Hepatocyte (in vitro differentiated cells): ENCODE measurements around the gene HNF1A. TPM values are rescaled to one million over a fixed set of nuclear protein-coding genes. Genes with fewer than 3 reads are reported as not detected.
"Not testable (repeated sequence)": the region's sequence is repeated elsewhere in the genome, so short reads cannot be mapped to it uniquely, and the experiment has no call there.

Source experiments
- DNase-seq: peaks from one replicate; pipeline ENCODE4 v3.0.0-alpha.2; 2016; ENCODE audit warnings: low spot score
- H2AFZ ChIP-seq: fragments of 200-600 bp; sonication (generic); 2 replicates; pipeline ENCODE4 v1.6.0; 2016; ENCODE audit warnings: antibody characterized with exemption, mild to moderate bottlenecking
- H3K27ac ChIP-seq: fragments of 200-600 bp; sonication (generic); 2 replicates; pipeline ENCODE4 v1.5.1; 2016; ENCODE audit warnings: mild to moderate bottlenecking
- H3K27me3 ChIP-seq: fragments of 200-600 bp; sonication (generic); 2 replicates; pipeline ENCODE4 v1.6.1; 2016
- H3K36me3 ChIP-seq: fragments of 200-600 bp; sonication (generic); replicated peaks from 2 replicates; pipeline ENCODE4 v1.5.1; 2016; ENCODE audit warnings: low read depth; ENCODE audit not compliant: insufficient read depth
- H3K4me1 ChIP-seq: fragments of 200-600 bp; sonication (generic); 2 replicates; pipeline ENCODE4 v1.5.1; 2016; ENCODE audit warnings: mild to moderate bottlenecking, moderate library complexity; ENCODE audit not compliant: insufficient read depth
- H3K4me2 ChIP-seq: fragments of 200-600 bp; sonication (generic); 2 replicates; pipeline ENCODE4 v1.6.0; 2016
- H3K4me3 ChIP-seq: fragments of 200-600 bp; sonication (generic); 2 replicates; pipeline ENCODE4 v1.5.1; 2016; ENCODE audit warnings: mild to moderate bottlenecking
- H3K79me2 ChIP-seq: fragments of 200-600 bp; sonication (generic); 2 replicates; pipeline ENCODE4 v1.6.0; 2017; ENCODE audit warnings: mild to moderate bottlenecking
- H3K9me2 ChIP-seq: fragments of 200-600 bp; sonication (generic); replicated peaks from 2 replicates; pipeline ENCODE4 v1.6.0; 2017; ENCODE audit warnings: mild to moderate bottlenecking; ENCODE audit not compliant: insufficient read depth
- H3K9me3 ChIP-seq: fragments of 200-600 bp; sonication (generic); 2 replicates; pipeline ENCODE4 v1.5.1; 2016; ENCODE audit warnings: low read depth, mild to moderate bottlenecking
- H4K20me1 ChIP-seq: fragments of 200-600 bp; sonication (generic); 2 replicates; pipeline ENCODE4 v1.6.0; 2016; ENCODE audit warnings: mild to moderate bottlenecking; ENCODE audit not compliant: insufficient read depth, poor library complexity, severe bottlenecking
- CTCF ChIP-seq: fragments of 200-600 bp; sonication (generic); IDR thresholded peaks from 2 replicates; pipeline ENCODE4 v1.5.1; 2016; ENCODE audit warnings: antibody characterized with exemption, mild to moderate bottlenecking; ENCODE audit not compliant: poor library complexity
- EZH2 ChIP-seq: fragments of 200-600 bp; sonication (generic); IDR thresholded peaks from 2 replicates; pipeline ENCODE4 v1.6.1; 2016; ENCODE audit warnings: antibody characterized with exemption, mild to moderate bottlenecking, borderline replicate concordance
- EZH2phosphoT487 ChIP-seq: fragments of 200-600 bp; sonication (generic); IDR thresholded peaks from one replicate; pipeline ENCODE4 v1.6.1; 2018; ENCODE audit warnings: antibody characterized with exemption, mild to moderate bottlenecking, low read depth, moderate library complexity; ENCODE audit not compliant: unreplicated experiment, severe bottlenecking
- WGBS: methylation state at CpG from one replicate; pipeline ENCODE4 v1.1.6; 2016; ENCODE audit warnings: low lambda C conversion rate; ENCODE audit errors: missing lambda C conversion rate; 5-methylcytosine and 5-hydroxymethylcytosine counted together
- polyA plus RNA-seq: library from polyadenylated mRNA; unstranded; fragments of >200 nt; fragmentation: Nextera tagmentation; extraction: Ambion mirVana; gene quantifications from 2 replicates; pipeline ENCODE4 v1.2.1, GENCODE V29; 2016
- total RNA-seq: library from RNA; depleted of rRNA; stranded (reverse); fragments of >200 nt; gene quantifications from 2 replicates; pipeline ENCODE4 v1.2.3, GENCODE V29; 2014

HNF1A gene
- total and polyA plus RNA-seq, 2 experiments from 2014 or later, result 16.7 to 23.9 TPM

- no peak for DNase-seq
- no peak for TF ChIP-seq EZH2phosphoT487
- WGBS, result 84% methylated on average over 4 of the region's 4 CpGs
These were observed 64.7 kb downstream of the HNF1A start for GRCh38 chr12:121043067-121043466.

GRCh38 chr12:121047400-121047799 lies 69.1 kb downstream of the HNF1A start:
- not testable (repeated sequence) for H3K4me3 ChIP-seq, H3K79me2 ChIP-seq, H3K4me2 ChIP-seq, H3K4me1 ChIP-seq, H3K9me2 ChIP-seq, H2AFZ ChIP-seq, DNase-seq, H3K27me3 ChIP-seq, H3K36me3 ChIP-seq, H3K9me3 ChIP-seq, H3K27ac ChIP-seq, H4K20me1 ChIP-seq
- WGBS, result 80% methylated on average over 12 of the region's 12 CpGs

More at GRCh38 chr12:121043067-121043466, 64.7 kb downstream of the HNF1A start:
- Histone ChIP-seq H3K4me1 (no peaks in the 10 kb centered on the region), H3K9me3 (no peaks in the 10 kb centered on the region), H4K20me1 (no peaks in the 10 kb centered on the region), H3K27ac (no peak overlapping the region), H3K4me3 (no peak overlapping the region), H3K36me3 (no peaks in the 10 kb centered on the region), H3K79me2 (no peaks in the 10 kb centered on the region), H3K9me2 (no peaks in the 10 kb centered on the region), H3K27me3 (no peaks in the 10 kb centered on the region), H2AFZ (no peak overlapping the region), H3K4me2 (no peak overlapping the region)

- no peak for TF ChIP-seq EZH2
- H3K36me3 ChIP-seq, result no peaks in the 10 kb centered on the region
- no peaks in the 10 kb centered on the region for H4K20me1 ChIP-seq
- no peaks in the 10 kb centered on the region for H3K9me2 ChIP-seq
- no peaks in the 10 kb centered on the region for H3K9me3 ChIP-seq
- H3K27me3 ChIP-seq, result no peaks in the 10 kb centered on the region
- no peak overlapping the region for H3K27ac ChIP-seq
- no peak overlapping the region for H3K4me3 ChIP-seq
- no peak overlapping the region for H2AFZ ChIP-seq
- 62% methylated on average over 7 of the region's 7 CpGs for WGBS
- no peak for DNase-seq
- no peaks in the 10 kb centered on the region for H3K4me1 ChIP-seq
- no peak overlapping the region for H3K4me2 ChIP-seq
- H3K79me2 ChIP-seq, result no peaks in the 10 kb centered on the region
These were observed 70.1 kb downstream of the HNF1A start for GRCh38 chr12:121048442-121048841.

- Histone ChIP-seq H4K20me1 (no peaks in the 10 kb centered on the region), H3K4me1 (no peaks in the 10 kb centered on the region), H3K4me2 (no peak overlapping the region), H3K9me3 (no peaks in the 10 kb centered on the region), H3K27ac (no peak overlapping the region), H3K36me3 (no peaks in the 10 kb centered on the region), H3K79me2 (no peaks in the 10 kb centered on the region), H3K9me2 (no peaks in the 10 kb centered on the region), H2AFZ (no peak overlapping the region), H3K4me3 (no peak overlapping the region), H3K27me3 (no peaks in the 10 kb centered on the region)
- DNase-seq, result no peak
- WGBS, result 85% methylated on average over 2 of the region's 2 CpGs
- TF ChIP-seq CTCF, result no peak
- no peak for TF ChIP-seq EZH2phosphoT487
- TF ChIP-seq EZH2, result no peak
These were observed 72.4 kb downstream of the HNF1A start for GRCh38 chr12:121050725-121051124.

Other genes with a start within 250 kb of the HNF1A start
- gene SPPL3, start 74.2 kb upstream of the HNF1A start, total RNA-seq, result 20.0 and 28.9 TPM in 2 replicates
- gene SPPL3, start 74.2 kb upstream of the HNF1A start, polyA plus RNA-seq, result 67.3 and 67.5 TPM in 2 replicates
- gene C12orf43, start 37.9 kb downstream of the HNF1A start, total RNA-seq, result 11.8 and 17.8 TPM in 2 replicates
- gene C12orf43, start 37.9 kb downstream of the HNF1A start, polyA plus RNA-seq, result 9.2 and 11.3 TPM in 2 replicates
- 0.27 and 0.52 TPM in 2 replicates for gene OASL, start 60.7 kb downstream of the HNF1A start, total RNA-seq
- 0.13 and 0.47 TPM in 2 replicates for gene OASL, start 60.7 kb downstream of the HNF1A start, polyA plus RNA-seq
- gene P2RX7, start 154.3 kb downstream of the HNF1A start, total RNA-seq, result 0.80 and 0.90 TPM in 2 replicates
- 1.1 and 1.7 TPM in 2 replicates for gene P2RX7, start 154.3 kb downstream of the HNF1A start, polyA plus RNA-seq
- gene P2RX4, start 231.6 kb downstream of the HNF1A start, total RNA-seq, result 81.8 and 114 TPM in 2 replicates
- gene P2RX4, start 231.6 kb downstream of the HNF1A start, polyA plus RNA-seq, result 68.1 and 94.6 TPM in 2 replicates